HFFc6 (cell line): ENCODE measurements around the gene KANSL1. TPM values are rescaled to one million over a fixed set of nuclear protein-coding genes. Genes with fewer than 3 reads are reported as not detected.
A peak's percentile ranks its signal among the peaks of the same experiment; 100 is the strongest.

Source experiments
- DNase-seq: peaks from one replicate; pipeline ENCODE4 v3.0.0-alpha.2; 2018
- H3K27ac Mint-ChIP-seq: 2 replicates; pipeline ENCODE4 v1.8.0; 2020; ENCODE audit warnings: mild to moderate bottlenecking, mixed read lengths
- H3K27me3 Mint-ChIP-seq: 2 replicates; pipeline ENCODE4 v1.8.0; 2021; ENCODE audit warnings: mild to moderate bottlenecking, moderate library complexity, mixed read lengths; ENCODE audit not compliant: insufficient read depth
- H3K36me3 Mint-ChIP-seq: 2 replicates; pipeline ENCODE4 v1.8.0; 2021; ENCODE audit warnings: low read depth, mixed read lengths
- H3K4me1 Mint-ChIP-seq: 2 replicates; pipeline ENCODE4 v1.8.0; 2020; ENCODE audit warnings: low read depth, mixed read lengths
- H3K4me3 Mint-ChIP-seq: 2 replicates; pipeline ENCODE4 v1.8.0; 2020; ENCODE audit warnings: mild to moderate bottlenecking, moderate library complexity, mixed read lengths
- H3K9me3 Mint-ChIP-seq: 2 replicates; pipeline ENCODE4 v1.8.0; 2020; ENCODE audit warnings: mild to moderate bottlenecking, mixed read lengths
- CTCF ChIP-seq: fragments of 200-600 bp; sonication (generic); IDR thresholded peaks from 2 replicates; pipeline ENCODE4 v1.5.0; 2021; ENCODE audit warnings: antibody characterized with exemption, mild to moderate bottlenecking
- total RNA-seq, 6 experiments: library from RNA; stranded (reverse); fragmentation: NEBNext Ultra II Directional; extraction: Animal tissue kit (Norgen Biotek cat#: 25700); gene quantifications; 2 replicates in 1 of 6; 3 replicates in 5 of 6; pipeline ENCODE4 v1.2.3, GENCODE V29; 2021

The KANSL1 gene
- total RNA-seq, 6 experiments from 2014 or later: 23.8 to 33.0 (median 27.7) TPM

GRCh38 chr17:46074540-46074939 is 118.7 kb downstream of the KANSL1 start:
- H3K9me3 Mint-ChIP-seq: no peaks in the 10 kb centered on the region
- no peaks in the 10 kb centered on the region for H3K27me3 Mint-ChIP-seq
- no peak for TF ChIP-seq CTCF
- H3K27ac Mint-ChIP-seq: no peak overlapping the region
- no peak for DNase-seq
- H3K4me3 Mint-ChIP-seq: no peak overlapping the region
- peaks cover 19% of the 10 kb centered on the region for H3K36me3 Mint-ChIP-seq
- H3K4me1 Mint-ChIP-seq: peaks cover 38% of the 10 kb centered on the region

GRCh38 chr17:46072998-46073397 is 120.2 kb downstream of the KANSL1 start:
- H3K4me3 Mint-ChIP-seq: peak overlapping the region; percentile 70
- H3K27me3 Mint-ChIP-seq: no peaks in the 10 kb centered on the region
- peaks cover 38% of the 10 kb centered on the region for H3K4me1 Mint-ChIP-seq
- peaks cover 14% of the 10 kb centered on the region for H3K36me3 Mint-ChIP-seq
- no peak for TF ChIP-seq CTCF
- peak; percentile 66 for DNase-seq
- no peaks in the 10 kb centered on the region for H3K9me3 Mint-ChIP-seq
- H3K27ac Mint-ChIP-seq: peak overlapping the region; percentile 82

DNA sequence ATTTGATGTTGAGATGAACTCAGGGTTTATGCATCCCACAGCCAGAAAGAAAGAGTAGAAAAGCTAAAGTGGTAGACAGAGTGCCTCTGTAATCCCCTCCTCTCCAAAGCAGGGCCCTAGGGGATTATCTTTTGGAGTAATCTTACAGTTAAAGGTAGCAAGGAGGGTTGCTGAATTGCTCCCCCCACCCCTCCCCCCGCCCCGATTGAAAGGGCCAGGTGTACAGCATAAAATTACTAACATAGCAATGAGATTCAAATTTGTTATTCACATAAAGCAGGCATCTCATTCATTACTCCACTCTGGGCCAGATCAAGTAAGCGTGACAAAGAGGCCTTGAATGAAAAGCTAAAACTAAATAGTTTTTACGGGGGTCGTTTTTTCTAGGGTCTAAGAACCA is 121.4 kb downstream of the KANSL1 start:
- no peak overlapping the region for H3K27ac Mint-ChIP-seq
- H3K9me3 Mint-ChIP-seq: no peaks in the 10 kb centered on the region
- no peaks in the 10 kb centered on the region for H3K27me3 Mint-ChIP-seq
- H3K4me3 Mint-ChIP-seq: no peak overlapping the region
- no peak for TF ChIP-seq CTCF
- DNase-seq: no peak
- peaks cover 38% of the 10 kb centered on the region for H3K4me1 Mint-ChIP-seq
- peaks cover 16% of the 10 kb centered on the region for H3K36me3 Mint-ChIP-seq

DNA sequence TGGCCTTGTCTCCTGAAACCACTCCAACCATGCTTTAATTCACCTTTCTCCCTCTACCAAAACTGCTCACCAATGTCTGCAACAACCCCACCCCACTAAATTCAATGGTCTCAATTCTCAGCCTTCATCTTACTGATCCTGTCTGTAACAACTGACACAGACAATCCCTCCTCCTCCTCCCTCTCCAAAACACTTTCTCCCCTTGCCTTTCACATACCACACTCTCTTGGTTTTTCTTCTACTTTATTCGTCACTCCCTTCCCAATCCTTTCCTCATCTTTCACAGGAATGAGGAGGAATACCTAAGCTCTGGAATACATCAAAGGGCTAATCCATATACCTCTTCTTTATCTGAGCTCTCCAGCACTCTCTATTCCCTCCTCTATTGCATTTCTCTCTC is 128.8 kb downstream of the KANSL1 start:
- H3K9me3 Mint-ChIP-seq: no peaks in the 10 kb centered on the region

GRCh38 chr17:46063241-46063640 is 130.0 kb downstream of the KANSL1 start:
- Mint-ChIP-seq H3K9me3 (no peaks in the 10 kb centered on the region), H3K36me3 (peaks cover 30% of the 10 kb centered on the region), H3K27ac (peak overlapping the region; percentile 63), H3K27me3 (peaks cover 3% of the 10 kb centered on the region; the same call in 1 of the 2 replicates), H3K4me1 (peaks cover 34% of the 10 kb centered on the region), H3K4me3 (0 out of 2 replicates have a peak overlapping the region, but pooled peaks have one; percentile 42)
- DNase-seq: peak; percentile 90
- TF ChIP-seq CTCF: no peak

More for the DNA sequence above, 128.8 kb downstream of the KANSL1 start:
- H3K27ac Mint-ChIP-seq: peak overlapping the region; percentile 48
- peaks cover 3% of the 10 kb centered on the region; the same call in 1 of the 2 replicates for H3K27me3 Mint-ChIP-seq
- no peak for DNase-seq
- no peak for TF ChIP-seq CTCF
- peak overlapping the region; percentile 1; the same call in 1 of the 2 replicates for H3K4me3 Mint-ChIP-seq
- peaks cover 26% of the 10 kb centered on the region for H3K36me3 Mint-ChIP-seq
- H3K4me1 Mint-ChIP-seq: peaks cover 26% of the 10 kb centered on the region
